Stimulated activated CD8-positive, alpha-beta memory T cell treated with anti-CD3 and anti-CD28 coated beads, Interleukin-7, amount 100 ng/mL, for 4 hours (primary cell): Measurements from ENCODE around the gene EHD1.
"Not testable (repeated sequence)": the region's sequence is repeated elsewhere in the genome, so short reads cannot be mapped to it uniquely, and the experiment has no call there.

Source experiments
- DNase-seq, 2 donors: peaks; one replicate each; pipeline ENCODE4 v3.0.0-alpha.2; 2020; ENCODE audit warnings: low read depth in 2 of 2

The EHD1 gene

DNA sequence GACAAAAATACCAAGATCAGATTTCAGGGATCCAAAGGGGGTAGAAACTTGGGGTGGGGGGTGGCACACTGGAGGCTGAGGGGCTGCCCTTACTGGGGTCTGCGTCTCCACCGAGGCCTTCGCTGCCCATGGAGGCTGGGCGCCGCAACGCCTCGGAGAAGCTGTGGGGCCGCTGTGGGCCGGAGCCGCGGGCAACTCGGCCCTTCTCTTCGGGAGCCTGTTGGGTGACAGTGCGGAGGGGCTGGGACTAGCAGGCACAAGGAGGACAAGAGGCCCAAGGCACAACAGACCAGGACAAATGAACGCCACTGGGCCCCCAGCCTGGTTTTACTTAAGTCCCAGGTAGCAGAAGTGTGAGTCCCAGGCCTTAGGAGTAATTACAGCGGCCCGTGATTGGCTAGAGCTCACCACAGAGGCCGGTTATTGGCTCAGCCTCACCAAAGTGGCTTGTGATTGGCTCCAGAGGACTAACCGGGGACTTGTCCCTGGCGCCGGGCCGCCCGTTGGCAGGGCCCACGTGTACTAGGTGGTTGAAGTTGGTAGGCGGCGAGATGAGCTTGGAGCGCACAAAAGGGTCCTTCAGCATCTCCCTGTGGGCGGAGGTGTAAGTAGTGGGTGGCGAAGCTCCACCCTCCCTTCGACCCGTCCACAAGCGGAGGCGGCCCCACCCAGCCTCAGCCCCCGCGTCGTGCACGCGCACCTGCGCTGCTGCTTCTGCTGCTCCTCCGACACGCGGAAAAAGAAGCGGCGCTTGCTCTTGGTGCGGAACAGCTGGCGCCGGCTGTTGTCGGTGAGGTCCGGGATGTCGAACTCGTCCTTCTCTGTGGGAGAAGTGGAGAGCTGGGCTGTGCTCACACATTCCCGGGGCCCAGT is 51.6 kb downstream of the EHD1 start:
- DNase-seq, result no peak

DNA sequence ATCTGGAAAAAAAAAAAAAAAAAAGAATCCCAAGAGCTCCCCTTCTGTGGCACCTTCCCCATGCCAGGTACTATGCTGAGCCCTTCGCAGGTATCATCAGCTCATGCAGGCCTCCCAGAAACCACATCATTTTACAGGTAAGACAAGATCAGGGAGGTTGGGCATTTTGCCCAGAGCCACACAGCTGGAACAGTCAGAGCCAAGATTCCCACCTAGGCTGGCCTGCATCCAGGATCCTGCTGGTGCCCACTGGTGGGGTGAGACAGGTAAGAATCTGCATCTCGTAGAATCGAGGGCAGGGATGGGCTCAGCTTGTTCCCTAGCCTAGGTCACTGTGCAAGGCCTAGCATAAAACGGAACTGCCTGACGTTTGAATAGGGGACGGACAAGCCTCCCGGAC is 52.4 kb downstream of the EHD1 start:
- DNase-seq, result no peak

GRCh38 chr11:64823568-64824119 is 54.8 kb downstream of the EHD1 start:
- no peak for DNase-seq

GRCh38 chr11:64817476-64817875 is 60.9 kb downstream of the EHD1 start:
- DNase-seq, result no peak

DNA sequence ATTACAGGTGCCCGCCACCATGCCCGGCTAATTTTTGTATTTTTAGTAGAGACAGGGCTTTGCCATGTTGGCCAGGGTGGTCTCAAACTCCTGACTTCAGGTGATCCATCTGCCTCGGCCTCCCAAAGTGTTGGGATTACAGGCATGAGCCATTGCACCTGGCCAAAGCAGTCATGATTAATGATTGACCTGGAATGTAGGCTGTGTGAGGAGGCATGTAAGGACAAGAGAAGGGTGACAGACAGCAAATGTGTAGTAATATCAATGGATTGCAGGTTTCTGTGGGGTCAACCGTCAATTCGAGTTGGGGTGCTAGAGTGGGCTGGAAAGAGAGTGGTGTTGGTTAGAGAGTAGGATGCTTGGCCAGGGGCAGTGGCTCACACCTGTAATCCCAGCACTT is 63.0 kb downstream of the EHD1 start:
- not testable (repeated sequence) for DNase-seq

DNA sequence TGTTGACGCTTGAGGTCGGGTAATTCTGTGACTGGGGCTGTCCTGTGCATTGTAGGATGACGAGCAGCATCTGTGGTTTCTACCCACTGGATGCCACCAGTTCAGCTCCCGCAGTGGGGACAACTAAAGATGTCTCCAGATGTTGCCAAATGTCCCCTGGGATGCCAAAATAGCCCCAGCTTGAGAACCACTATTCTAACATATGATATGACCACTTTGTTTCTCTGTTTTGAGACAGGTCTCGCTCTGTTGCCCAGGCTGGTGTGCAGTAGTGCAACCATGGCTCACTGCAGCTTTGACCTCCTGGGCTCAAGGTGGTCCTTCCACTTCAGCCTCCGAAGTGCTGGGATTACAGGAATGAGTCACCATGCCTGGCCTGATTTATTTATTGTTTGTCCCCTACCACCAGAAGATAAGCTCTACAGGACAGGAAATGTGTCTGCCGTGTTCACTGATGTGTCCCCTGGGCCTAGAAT is 63.7 kb downstream of the EHD1 start:
- no peak for DNase-seq

- DNase-seq, result no peak
These were observed 64.6 kb downstream of the EHD1 start for GRCh38 chr11:64813826-64814225.

DNA sequence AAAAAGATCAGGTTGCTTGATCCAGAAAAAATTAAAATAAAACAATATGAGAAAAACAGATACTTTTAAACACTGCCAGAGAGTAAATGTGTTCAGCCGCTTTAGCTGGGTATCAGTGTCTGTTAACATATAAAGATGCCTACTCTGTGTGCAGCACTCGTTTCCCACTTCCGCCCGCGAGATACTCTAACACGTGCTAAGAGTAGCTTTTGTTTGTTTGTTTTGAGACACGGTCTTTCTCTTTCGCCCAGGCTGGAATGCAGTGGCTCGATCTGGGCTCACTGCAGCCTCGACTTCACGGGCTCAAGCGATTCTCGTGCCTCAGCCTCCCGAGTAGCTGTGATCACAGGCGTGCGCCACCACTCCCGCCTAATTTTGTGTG is 67.5 kb downstream of the EHD1 start:
- DNase-seq, result peak in 1 of 2 donors; percentile 17

GRCh38 chr11:64810271-64810890 is 68.0 kb downstream of the EHD1 start, which contains the start of gene MEN1:
Gene MEN1 (minus strand): TSS chr11:64810551. CDS start chr11:64810109, 442 bp downstream.
- peak; percentile 51 to 73 for DNase-seq

DNA sequence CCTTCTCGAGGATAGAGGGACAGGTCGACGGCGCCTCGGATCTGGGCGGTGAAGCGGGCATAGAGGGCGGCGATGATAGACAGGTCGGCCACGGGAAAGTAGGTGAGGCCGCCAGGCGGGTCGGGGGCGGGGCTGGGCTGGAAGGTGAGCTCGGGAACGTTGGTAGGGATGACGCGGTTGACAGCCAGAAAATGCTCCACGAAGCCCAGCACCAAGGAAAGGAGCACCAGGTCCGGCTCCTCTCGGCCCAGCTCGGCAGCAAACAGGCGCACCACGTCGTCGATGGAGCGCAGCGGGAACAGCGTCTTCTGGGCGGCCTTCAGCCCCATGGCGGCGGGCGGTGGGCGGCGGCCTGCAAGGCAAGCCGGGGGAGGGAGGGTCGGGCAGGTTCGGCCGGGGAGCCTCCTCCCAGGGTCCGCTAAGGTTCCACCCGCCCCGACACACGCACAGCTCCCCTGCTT is 68.6 kb downstream of the EHD1 start:
- DNase-seq, result peak in 1 of 2 donors; percentile 15

- DNase-seq, result no peak
These were observed 72.9 kb downstream of the EHD1 start for GRCh38 chr11:64805481-64805880.

DNA sequence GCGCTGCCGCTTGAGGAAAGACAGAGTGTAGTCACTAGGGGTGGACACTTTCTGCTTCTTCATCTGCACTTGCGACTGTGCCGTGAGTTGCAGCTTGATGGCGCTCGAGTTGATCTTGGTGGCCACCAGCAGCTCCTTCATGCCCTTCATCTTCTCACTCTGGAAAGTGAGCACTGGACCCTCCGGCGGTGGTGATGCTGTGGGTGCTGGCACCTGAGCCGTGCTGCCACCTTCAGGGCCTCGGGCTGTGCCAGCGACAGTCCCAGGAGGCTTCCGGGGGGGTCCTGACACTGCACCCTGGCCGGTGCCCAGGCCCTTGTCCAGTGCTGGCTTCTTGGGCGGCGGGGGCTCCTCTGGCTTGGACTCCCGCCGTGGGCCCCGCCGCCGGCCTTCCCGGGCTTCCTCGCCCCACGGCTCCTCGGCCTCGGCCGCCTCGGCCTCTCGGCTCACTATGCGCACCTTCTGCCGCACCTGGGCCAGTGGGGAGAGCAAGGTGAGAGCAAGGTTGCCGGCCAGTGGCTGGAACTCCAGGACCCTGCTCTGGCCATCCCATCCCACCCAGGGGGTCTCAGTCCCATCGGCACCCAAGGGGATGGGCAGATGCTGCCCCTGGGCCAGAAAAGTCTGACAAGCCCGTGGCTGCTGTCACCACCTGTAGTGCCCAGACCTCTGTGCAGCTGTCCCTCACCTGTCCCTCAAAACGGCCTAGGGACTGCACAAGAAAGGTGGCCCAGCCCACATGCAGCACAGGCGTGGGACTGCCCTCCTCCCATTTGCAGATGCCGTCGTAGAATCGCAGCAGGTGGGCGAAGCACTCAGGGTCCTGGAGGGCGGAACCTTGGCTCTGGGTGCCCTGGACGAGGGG is 73.8 kb downstream of the EHD1 start:
- no peak for DNase-seq

- DNase-seq, result no peak
These were observed 74.5 kb downstream of the EHD1 start for GRCh38 chr11:64803846-64804345.

- peak; percentile 56 to 84 for DNase-seq
These were observed 75.1 kb downstream of the EHD1 start, which contains the start of gene MAP4K2 for GRCh38 chr11:64803158-64803845. Gene MAP4K2 (minus strand): TSS chr11:64803214. CDS start chr11:64803149, 65 bp downstream.

DNA sequence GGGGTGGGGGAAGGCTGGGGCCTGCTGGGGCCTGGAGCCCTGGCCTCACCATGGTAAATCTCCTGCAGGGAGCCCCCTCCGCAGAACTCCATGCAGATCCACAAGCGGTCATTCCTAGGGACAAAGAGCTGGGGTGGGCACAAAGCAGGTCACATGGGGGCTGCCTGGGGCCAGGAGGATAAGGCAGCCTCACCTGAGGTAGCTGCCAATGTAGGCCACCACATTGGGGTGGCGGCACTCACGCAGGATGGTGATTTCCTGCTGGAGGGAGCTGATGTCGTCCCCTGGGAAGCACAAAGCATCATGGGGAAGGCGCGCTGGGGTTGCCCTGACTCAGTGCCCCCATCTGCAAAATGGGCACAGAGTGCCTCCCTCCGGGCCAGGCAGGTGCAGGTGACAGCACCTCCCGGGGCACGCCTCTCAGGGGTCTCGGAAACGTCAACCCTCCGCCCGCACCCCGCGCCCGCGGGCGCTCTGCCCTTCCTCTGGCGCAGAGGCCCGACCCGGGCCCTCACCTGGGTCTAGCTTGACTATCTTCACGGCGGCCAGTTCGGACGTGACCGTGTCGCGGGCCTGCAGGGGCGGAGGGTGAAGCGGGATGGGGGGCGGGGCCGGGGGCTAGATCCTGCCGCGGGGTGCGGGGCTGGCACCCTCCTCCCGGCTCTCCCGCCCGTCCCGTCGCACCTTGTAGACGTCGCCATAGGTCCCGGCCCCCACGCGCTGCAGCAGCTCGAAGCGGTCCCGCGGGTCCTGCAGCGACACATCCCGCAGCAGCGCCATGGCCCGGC is 75.9 kb downstream of the EHD1 start:
- peak in 1 of 2 donors; percentile 12 for DNase-seq
